ENCODE results near the gene HPDL.
A peak's percentile ranks its signal among the peaks of the same experiment; 100 is the strongest.

DNA sequence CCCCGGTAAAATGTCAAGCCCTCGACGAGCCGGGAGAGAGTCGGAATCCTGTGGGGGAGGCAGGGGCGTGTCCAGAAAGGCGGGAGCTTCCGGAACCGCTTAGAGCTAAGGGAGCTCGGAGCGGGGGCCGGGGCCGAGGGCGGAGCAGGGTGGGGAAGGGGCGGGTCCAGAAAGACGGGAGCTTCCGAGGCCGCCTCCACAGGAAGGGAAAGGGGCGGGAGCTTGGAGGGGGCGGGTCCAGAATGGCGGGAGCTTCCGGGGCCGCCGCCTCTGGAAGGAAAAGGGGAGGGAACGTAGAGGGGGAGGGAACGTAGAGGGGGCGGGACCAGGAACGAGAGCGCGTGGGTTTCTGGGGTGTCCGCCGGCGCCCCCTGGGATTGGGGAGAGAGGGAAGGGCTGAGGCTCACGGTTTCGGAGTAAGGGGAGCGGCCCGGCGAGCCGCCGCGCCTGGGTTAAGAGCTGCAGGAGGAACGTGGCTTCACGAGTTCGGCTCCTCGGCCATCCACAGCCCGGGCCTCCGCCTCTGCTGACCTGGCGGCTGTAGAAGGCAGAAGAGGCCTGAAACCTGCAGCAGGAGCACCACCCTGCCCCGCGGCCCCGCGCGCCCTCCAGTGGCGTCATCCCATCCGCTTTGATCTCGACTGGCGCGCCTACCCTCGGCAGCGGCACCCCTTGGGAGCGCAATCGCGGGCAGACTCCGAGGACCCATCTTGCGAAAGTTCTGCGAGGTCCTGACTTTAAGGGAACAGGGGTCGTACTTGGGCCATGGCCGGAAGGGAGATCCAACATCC lies 23.0 kb upstream of the HPDL start:
- TF ChIP-seq CSDC2 (CRISPR knock-in tag; IDR thresholded peaks at IDR 0.05) (no peak), ZNF70 (CRISPR knock-in tag; IDR thresholded peaks at IDR 0.05) (no peak), PATZ1 (CRISPR knock-in tag; IDR thresholded peaks at IDR 0.05; ENCODE audit: borderline replicate concordance) (peak; percentile 55; the same call in 1 of the 2 replicates)
- TF ChIP-seq, protein P1, sequence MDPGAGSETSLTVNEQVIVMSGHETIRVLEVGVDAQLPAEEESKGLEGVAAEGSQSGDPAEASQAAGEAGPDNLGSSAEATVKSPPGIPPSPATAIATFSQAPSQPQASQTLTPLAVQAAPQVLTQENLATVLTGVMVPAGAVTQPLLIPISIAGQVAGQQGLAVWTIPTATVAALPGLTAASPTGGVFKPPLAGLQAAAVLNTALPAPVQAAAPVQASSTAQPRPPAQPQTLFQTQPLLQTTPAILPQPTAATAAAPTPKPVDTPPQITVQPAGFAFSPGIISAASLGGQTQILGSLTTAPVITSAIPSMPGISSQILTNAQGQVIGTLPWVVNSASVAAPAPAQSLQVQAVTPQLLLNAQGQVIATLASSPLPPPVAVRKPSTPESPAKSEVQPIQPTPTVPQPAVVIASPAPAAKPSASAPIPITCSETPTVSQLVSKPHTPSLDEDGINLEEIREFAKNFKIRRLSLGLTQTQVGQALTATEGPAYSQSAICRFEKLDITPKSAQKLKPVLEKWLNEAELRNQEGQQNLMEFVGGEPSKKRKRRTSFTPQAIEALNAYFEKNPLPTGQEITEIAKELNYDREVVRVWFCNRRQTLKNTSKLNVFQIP (CRISPR knock-in tag; IDR thresholded peaks at IDR 0.05; ENCODE audit: borderline replicate concordance, low read depth): no peak

Data from SK-N-SH treated with all-trans-retinoic acid at 6 μM for 48 hours (cell line).